AG10803 (cell line): ENCODE measurements around the gene ZFP64.
A peak's percentile ranks its signal among the peaks of the same experiment; 100 is the strongest.

ENCODE experiments used
- DNase-seq: peaks from one replicate; pipeline ENCODE4 v3.0.0; 2010; ENCODE audit warnings: low read depth
- H3K4me3 ChIP-seq: 2 replicates; pipeline ENCODE4 v1.5.1; 2011; ENCODE audit warnings: mild to moderate bottlenecking, low read length, control low read depth
- TF ChIP-seq, protein P1 (sequence below): conservative IDR thresholded peaks from 2 replicates; pipeline ENCODE4 v1.5.1; 2011; ENCODE audit warnings: mild to moderate bottlenecking, low read length, control low read depth, inconsistent platforms

ZFP64 gene

DNA sequence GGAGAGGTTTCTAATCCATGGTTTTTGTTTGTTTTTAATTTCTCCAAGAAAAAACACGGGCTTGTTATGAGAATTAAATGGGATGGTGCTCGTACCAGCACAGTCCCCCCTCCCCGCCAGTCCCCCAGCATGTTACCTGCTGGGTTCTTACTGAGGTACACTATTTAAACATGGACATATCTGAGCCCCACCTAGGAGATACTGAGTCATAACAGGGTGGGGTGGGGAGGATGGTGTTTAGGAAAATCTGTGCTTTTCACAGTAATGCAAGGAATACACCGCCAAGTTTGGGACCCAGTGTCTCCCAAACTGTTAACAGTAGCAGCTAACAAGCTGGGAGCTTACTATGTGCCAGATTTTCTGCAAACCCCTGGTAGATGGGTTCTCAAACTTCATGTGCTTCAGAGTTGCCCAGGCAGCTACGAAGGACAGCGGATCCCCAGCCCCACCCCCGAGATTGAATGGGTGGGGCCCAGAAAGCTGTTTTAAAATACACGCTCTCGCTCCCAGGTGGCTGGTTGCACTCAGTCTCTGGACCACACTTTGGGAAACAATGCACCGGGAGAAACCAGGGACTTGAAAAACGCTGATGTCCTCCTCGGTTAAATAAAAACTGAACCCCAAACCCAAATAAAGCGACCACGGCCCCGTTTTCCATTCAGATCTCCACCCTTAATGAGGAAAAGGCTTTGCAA is 995 bp downstream of the ZFP64 start:
- peak overlapping the region; percentile 86 for H3K4me3 ChIP-seq
- peak; percentile 20 for DNase-seq
- TF ChIP-seq, protein P1, sequence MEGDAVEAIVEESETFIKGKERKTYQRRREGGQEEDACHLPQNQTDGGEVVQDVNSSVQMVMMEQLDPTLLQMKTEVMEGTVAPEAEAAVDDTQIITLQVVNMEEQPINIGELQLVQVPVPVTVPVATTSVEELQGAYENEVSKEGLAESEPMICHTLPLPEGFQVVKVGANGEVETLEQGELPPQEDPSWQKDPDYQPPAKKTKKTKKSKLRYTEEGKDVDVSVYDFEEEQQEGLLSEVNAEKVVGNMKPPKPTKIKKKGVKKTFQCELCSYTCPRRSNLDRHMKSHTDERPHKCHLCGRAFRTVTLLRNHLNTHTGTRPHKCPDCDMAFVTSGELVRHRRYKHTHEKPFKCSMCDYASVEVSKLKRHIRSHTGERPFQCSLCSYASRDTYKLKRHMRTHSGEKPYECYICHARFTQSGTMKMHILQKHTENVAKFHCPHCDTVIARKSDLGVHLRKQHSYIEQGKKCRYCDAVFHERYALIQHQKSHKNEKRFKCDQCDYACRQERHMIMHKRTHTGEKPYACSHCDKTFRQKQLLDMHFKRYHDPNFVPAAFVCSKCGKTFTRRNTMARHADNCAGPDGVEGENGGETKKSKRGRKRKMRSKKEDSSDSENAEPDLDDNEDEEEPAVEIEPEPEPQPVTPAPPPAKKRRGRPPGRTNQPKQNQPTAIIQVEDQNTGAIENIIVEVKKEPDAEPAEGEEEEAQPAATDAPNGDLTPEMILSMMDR = no peak

DNA sequence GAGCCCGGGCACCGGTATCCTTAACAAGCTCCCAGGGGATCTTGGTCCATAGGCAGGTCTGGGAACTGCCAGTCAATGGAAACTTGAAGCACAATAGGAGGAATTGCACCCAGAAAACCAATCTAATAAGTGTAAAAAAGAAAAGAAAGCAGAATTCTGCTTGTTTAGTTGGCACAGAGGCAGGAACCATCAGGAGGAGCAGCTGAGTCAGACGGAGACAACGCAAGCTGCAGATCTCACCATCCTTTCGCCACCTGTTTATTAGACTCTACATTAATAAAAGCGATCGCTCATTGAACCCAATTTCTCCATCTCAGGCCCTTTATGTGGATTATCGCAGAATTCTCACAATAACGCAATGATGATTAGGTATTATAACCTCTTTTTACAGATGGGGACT is 9.8 kb downstream of the ZFP64 start:
- no peak overlapping the region for H3K4me3 ChIP-seq
- DNase-seq = no peak
- TF ChIP-seq, protein P1 = no peak

DNA sequence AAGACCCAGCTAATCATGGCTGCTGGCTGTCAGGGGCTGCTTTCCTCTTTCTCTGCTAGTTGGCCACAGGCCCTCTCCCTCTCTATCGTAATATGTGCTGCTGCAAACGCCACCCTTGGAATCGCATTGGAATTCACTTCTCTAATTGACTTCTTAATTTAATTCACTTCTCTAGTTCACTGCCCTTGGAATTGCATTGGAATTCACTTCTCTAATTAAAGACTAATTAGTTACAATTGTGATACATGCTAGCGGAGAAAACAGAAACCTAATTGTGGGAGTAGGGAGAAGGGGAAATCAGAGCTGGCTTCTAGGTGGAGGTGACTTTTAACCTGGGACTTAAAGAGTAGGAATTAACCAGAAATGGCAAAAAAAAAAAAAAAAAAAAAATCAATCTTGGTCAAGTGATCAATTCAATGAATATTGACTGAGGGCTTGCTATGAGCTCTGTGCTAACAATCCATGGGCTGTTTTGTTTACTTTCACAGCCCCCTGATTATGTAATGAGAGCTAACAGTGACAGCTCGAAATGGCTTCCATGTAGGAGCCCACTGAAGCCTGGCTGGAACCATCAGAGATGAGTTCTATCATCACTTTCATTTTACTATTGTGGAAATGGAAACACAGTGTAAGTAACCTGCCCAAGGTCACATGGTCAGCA is 11.3 kb downstream of the ZFP64 start:
- no peak overlapping the region for H3K4me3 ChIP-seq
- no peak for DNase-seq
- TF ChIP-seq, protein P1 = no peak

DNA sequence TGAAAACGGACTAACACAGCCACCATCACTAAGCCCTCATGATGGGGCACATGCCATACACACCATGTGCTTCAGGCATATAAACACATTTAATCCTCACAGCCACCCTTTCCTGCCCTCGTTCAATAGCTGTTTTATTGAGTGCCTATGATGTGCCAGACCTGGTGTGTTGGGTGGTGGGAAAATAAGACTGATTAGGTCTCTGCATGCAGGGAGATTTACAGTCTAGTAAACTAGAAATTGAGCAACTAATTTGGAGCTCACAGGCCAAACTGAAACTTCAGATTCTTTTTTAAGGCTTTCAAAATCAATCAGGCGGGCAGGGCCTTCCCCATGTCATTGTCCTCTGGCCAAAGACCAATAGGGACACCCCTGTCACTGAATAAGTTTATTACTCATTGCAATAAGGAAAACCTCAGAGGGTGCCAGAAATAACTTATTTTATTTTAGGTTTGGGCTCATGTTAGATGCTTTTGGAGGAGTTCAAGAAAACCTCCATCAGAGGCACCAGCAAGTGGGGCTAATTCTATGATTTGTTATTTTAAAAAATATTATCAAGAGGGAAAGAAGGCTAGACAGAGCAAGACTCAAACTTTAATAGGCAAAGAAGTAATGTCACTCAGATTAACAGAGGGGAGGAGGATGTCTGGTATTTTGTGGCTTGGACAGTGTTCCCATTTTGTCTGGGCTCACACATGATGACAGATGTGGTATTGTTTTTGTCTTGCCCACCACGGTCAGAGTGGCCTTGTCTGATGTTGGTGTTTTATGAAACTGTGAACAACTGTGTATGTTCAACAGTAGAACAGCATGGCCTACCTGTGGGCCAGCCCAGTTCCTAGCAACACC is 12.0 kb downstream of the ZFP64 start:
- DNase-seq = peak; percentile 30
- no peak overlapping the region for H3K4me3 ChIP-seq
- TF ChIP-seq, protein P1 = no peak

DNA sequence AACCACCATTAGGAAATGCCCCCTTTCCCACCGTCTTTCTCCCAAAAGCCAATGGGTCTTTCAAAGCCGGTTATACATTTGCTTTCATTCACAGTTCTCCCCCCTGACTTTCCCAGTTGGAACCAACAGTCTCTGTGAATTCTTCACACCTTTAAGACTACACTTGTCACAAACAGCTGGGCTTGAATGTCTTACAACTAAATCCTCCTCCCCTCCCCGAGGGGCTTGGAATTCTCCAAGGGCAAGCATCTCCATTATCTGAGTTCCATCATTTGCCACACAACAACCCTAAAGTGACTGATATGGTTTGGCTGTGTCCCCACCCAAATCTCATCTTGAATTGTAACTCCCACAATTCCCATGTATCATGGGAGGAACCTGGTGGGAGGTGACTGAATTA is 12.9 kb downstream of the ZFP64 start:
- TF ChIP-seq, protein P1 = no peak
- no peak for DNase-seq
- no peak overlapping the region for H3K4me3 ChIP-seq

DNA sequence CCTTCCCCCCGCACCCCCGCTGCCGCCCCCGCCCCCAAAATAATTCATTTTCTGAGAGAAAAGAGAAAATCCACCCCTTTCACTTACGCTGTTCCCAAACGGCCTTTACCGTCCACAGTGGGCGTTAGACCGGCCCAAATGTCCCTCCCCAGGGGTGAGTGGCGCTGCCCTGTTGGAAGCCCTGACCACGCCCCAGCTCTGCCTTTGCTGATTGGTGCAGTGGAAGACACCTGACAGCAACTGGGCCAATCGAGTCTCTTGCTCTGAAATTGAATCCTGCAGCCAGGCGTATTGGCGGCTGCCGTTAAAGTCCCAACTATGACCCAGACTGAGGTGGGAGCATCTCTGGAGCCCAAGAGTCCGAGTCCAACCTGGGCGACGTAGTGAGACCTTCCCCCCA is 15.7 kb downstream of the ZFP64 start:
- H3K4me3 ChIP-seq = no peak overlapping the region
- no peak for DNase-seq
- TF ChIP-seq, protein P1 = no peak
